H1 (cell line): ENCODE measurements around the gene ELFN1. TPM values are rescaled to one million over a fixed set of nuclear protein-coding genes. Genes with fewer than 3 reads are reported as not detected.

ENCODE experiments used
- polyA plus RNA-seq, 7 experiments: library from polyadenylated mRNA; depleted of rRNA in 3 of 7; stranded (reverse) in 5 of 7; unstranded in 2 of 7; fragments of >200 nt in 5 of 7; fragments of 200-250 nt in 2 of 7; gene quantifications; 1 replicate in 5 of 7; 2 replicates in 1 of 7; 4 replicates in 1 of 7; pipeline versions ENCODE4 v1.2.1 to v1.2.3, GENCODE V29; 2011 to 2013; ENCODE audit warnings: missing spikeins in 2 of 7, mixed read lengths in 2 of 7
- total RNA-seq: library from RNA; stranded (reverse); fragmentation: NEBNext Ultra II Directional; extraction: Animal tissue kit (Norgen Biotek cat#: 25700); gene quantifications from 2 replicates; pipeline ENCODE4 v1.2.1, GENCODE V29; 2021
- TF ChIP-seq, protein P1 (sequence below): fragments of 300-600 bp; sonication (generic); IDR thresholded peaks from 2 replicates; pipeline ENCODE4 v1.7.1; 2012; ENCODE audit warnings: low read length, moderate library complexity, mild to moderate bottlenecking, inconsistent platforms; ENCODE audit not compliant: insufficient replicate concordance

Gene ELFN1
- total and polyA plus RNA-seq, 2 of the 8 experiments (the other 6 are each of a cell fraction or from before 2014, with no cell fraction given), result 2.0 to 4.5 TPM

GRCh38 chr7:1761097-1761496 lies 91.0 kb downstream of the ELFN1 start (continued):
- TF ChIP-seq, protein P1, sequence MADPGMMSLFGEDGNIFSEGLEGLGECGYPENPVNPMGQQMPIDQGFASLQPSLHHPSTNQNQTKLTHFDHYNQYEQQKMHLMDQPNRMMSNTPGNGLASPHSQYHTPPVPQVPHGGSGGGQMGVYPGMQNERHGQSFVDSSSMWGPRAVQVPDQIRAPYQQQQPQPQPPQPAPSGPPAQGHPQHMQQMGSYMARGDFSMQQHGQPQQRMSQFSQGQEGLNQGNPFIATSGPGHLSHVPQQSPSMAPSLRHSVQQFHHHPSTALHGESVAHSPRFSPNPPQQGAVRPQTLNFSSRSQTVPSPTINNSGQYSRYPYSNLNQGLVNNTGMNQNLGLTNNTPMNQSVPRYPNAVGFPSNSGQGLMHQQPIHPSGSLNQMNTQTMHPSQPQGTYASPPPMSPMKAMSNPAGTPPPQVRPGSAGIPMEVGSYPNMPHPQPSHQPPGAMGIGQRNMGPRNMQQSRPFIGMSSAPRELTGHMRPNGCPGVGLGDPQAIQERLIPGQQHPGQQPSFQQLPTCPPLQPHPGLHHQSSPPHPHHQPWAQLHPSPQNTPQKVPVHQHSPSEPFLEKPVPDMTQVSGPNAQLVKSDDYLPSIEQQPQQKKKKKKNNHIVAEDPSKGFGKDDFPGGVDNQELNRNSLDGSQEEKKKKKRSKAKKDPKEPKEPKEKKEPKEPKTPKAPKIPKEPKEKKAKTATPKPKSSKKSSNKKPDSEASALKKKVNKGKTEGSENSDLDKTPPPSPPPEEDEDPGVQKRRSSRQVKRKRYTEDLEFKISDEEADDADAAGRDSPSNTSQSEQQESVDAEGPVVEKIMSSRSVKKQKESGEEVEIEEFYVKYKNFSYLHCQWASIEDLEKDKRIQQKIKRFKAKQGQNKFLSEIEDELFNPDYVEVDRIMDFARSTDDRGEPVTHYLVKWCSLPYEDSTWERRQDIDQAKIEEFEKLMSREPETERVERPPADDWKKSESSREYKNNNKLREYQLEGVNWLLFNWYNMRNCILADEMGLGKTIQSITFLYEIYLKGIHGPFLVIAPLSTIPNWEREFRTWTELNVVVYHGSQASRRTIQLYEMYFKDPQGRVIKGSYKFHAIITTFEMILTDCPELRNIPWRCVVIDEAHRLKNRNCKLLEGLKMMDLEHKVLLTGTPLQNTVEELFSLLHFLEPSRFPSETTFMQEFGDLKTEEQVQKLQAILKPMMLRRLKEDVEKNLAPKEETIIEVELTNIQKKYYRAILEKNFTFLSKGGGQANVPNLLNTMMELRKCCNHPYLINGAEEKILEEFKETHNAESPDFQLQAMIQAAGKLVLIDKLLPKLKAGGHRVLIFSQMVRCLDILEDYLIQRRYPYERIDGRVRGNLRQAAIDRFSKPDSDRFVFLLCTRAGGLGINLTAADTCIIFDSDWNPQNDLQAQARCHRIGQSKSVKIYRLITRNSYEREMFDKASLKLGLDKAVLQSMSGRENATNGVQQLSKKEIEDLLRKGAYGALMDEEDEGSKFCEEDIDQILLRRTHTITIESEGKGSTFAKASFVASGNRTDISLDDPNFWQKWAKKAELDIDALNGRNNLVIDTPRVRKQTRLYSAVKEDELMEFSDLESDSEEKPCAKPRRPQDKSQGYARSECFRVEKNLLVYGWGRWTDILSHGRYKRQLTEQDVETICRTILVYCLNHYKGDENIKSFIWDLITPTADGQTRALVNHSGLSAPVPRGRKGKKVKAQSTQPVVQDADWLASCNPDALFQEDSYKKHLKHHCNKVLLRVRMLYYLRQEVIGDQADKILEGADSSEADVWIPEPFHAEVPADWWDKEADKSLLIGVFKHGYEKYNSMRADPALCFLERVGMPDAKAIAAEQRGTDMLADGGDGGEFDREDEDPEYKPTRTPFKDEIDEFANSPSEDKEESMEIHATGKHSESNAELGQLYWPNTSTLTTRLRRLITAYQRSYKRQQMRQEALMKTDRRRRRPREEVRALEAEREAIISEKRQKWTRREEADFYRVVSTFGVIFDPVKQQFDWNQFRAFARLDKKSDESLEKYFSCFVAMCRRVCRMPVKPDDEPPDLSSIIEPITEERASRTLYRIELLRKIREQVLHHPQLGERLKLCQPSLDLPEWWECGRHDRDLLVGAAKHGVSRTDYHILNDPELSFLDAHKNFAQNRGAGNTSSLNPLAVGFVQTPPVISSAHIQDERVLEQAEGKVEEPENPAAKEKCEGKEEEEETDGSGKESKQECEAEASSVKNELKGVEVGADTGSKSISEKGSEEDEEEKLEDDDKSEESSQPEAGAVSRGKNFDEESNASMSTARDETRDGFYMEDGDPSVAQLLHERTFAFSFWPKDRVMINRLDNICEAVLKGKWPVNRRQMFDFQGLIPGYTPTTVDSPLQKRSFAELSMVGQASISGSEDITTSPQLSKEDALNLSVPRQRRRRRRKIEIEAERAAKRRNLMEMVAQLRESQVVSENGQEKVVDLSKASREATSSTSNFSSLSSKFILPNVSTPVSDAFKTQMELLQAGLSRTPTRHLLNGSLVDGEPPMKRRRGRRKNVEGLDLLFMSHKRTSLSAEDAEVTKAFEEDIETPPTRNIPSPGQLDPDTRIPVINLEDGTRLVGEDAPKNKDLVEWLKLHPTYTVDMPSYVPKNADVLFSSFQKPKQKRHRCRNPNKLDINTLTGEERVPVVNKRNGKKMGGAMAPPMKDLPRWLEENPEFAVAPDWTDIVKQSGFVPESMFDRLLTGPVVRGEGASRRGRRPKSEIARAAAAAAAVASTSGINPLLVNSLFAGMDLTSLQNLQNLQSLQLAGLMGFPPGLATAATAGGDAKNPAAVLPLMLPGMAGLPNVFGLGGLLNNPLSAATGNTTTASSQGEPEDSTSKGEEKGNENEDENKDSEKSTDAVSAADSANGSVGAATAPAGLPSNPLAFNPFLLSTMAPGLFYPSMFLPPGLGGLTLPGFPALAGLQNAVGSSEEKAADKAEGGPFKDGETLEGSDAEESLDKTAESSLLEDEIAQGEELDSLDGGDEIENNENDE, result no peak
